ENCODE results near the gene THAP4.

- TF ChIP-seq POLR2A (IDR thresholded peaks at IDR 0.05; ENCODE audit: low read length), result no peak
- TF ChIP-seq GATA1 (IDR thresholded peaks at IDR 0.05; ENCODE audit: low read depth, low read length), result no peak
Observed at GRCh38 chr2:241660593-241661213, 23.7 kb upstream of the THAP4 start.
